K562 (cell line): ENCODE results near the gene TRDN. TPM values are rescaled to one million over a fixed set of nuclear protein-coding genes. Genes with fewer than 3 reads are reported as not detected.

Source experiments
- ATAC-seq: fragments of 200-7000 bp; cut with Tn5 transposase; 3 replicates; pipeline ENCODE4 v1.9.1; 2020; ENCODE audit warnings: moderate library complexity
- BruUV-seq: library from RNA; stranded (reverse); fragments of 400-500 nt; replicated peaks from 2 replicates; lab custom pipeline; 2021; lab: Mats Ljungman, UMichigan
- CTCF ChIA-PET: fragments of 300-600 bp; formaldehyde crosslinking; extraction: SDS; loops from one replicate; lab custom pipeline; 2021; ENCODE audit warnings: low intra/inter-chr PET ratio; lab: Yijun Ruan, JAX
- POLR2A ChIA-PET: fragments of 300-600, 350-650 bp; sonication (Branson Sonifier 250); formaldehyde crosslinking; extraction: SDS; loops from one replicate; lab custom pipeline; 2021; ENCODE audit warnings: antibody characterized with exemption, inconsistent platforms; lab: Yijun Ruan, JAX
- DNase-seq, 4 experiments: peaks; one replicate each; pipeline versions ENCODE4 v3.0.0 to v3.0.0-alpha.2; 2011 to 2018; ENCODE audit warnings: low spot score in 3 of 4, mixed read lengths in 3 of 4; ENCODE audit errors: extremely low read depth in 1 of 4
- FAIRE-seq: peaks from 2 replicates; lab custom pipeline; 2011; peaks lifted over from hg19 to GRCh38; lab: Jason Lieb, UNC
- H2AFZ ChIP-seq: 2 replicates; pipeline ENCODE4 v1.6.0; 2011; ENCODE audit warnings: low read depth, low read length, control low read depth, inconsistent platforms
- H3K27ac ChIP-seq: fragments of 200-600 bp; 3 replicates; pipeline ENCODE4 v1.8.0; 2011; ENCODE audit warnings: low read depth, mild to moderate bottlenecking, control low read depth, inconsistent platforms, low read length, moderate library complexity, mixed read lengths; ENCODE audit errors: extremely low read depth
- H3K27me3 ChIP-seq, 2 experiments: fragments of 300-600 bp in 1 of 2; 2 replicates in 1 of 2; 3 replicates in 1 of 2; pipeline versions ENCODE4 v1.6.0 to v1.8.0; 2011; ENCODE audit warnings: inconsistent platforms in 2 of 2, low read length in 2 of 2, mild to moderate bottlenecking in 1 of 2, mixed read lengths in 1 of 2, moderate library complexity in 1 of 2; ENCODE audit not compliant: control insufficient read depth in 2 of 2, insufficient read depth in 2 of 2
- H3K36me3 ChIP-seq: fragments of 300-600 bp; 3 replicates; pipeline ENCODE4 v1.8.0; 2011; ENCODE audit warnings: mild to moderate bottlenecking, low read length, inconsistent platforms; ENCODE audit not compliant: control insufficient read depth, insufficient read depth
- H3K4me1 ChIP-seq, 2 experiments: fragments of 200-600 bp in 1 of 2; replicated peaks in 1 of 2; 2 replicates in 1 of 2; 3 replicates in 1 of 2; pipeline versions ENCODE4 v1.5.1 to v1.8.0; 2011; ENCODE audit warnings: inconsistent platforms in 2 of 2, low read length in 2 of 2, mild to moderate bottlenecking in 1 of 2, mixed read lengths in 1 of 2, moderate library complexity in 1 of 2; ENCODE audit not compliant: control insufficient read depth in 2 of 2, insufficient read depth in 2 of 2
- H3K4me2 ChIP-seq: 2 replicates; pipeline ENCODE4 v1.6.1; 2011; ENCODE audit warnings: low read length, control low read depth, inconsistent platforms, mixed read lengths; ENCODE audit not compliant: insufficient read depth
- H3K4me3 ChIP-seq: fragments of 200-600 bp; sonication (generic), shearing (Covaris generic); 2 replicates; pipeline ENCODE4 v1.5.1; 2016; ENCODE audit warnings: control low read depth, inconsistent platforms
- H3K79me2 ChIP-seq: fragments of 200-600 bp; 3 replicates; pipeline ENCODE4 v1.8.0; 2011; ENCODE audit warnings: low read length, inconsistent platforms; ENCODE audit not compliant: control insufficient read depth, insufficient read depth
- H3K9ac ChIP-seq, 2 experiments: 2 replicates each; pipeline versions ENCODE4 v1.6.0 to v1.6.1; 2011; ENCODE audit warnings: low read depth in 2 of 2, low read length in 2 of 2, control low read depth in 1 of 2, inconsistent platforms in 1 of 2, mild to moderate bottlenecking in 1 of 2, mixed read lengths in 1 of 2; ENCODE audit not compliant: insufficient read depth in 1 of 2
- H3K9me1 ChIP-seq: one replicate; pipeline ENCODE4 v1.6.0; 2011; ENCODE audit warnings: inconsistent platforms, mild to moderate bottlenecking, low read length, moderate library complexity; ENCODE audit not compliant: control insufficient read depth, insufficient read depth
- H3K9me3 ChIP-seq: replicated peaks from 2 replicates; pipeline ENCODE4 v1.5.1; 2011; ENCODE audit warnings: low read depth, low read length, inconsistent platforms; ENCODE audit not compliant: control insufficient read depth, insufficient read depth
- H4K20me1 ChIP-seq: replicated peaks from 2 replicates; pipeline ENCODE4 v1.6.1; 2011; ENCODE audit warnings: low read length, inconsistent platforms, mixed read lengths; ENCODE audit not compliant: control insufficient read depth, insufficient read depth
- MXI1 ChIP-seq: IDR thresholded peaks from 2 replicates; pipeline ENCODE4 v1.6.1; 2011; ENCODE audit warnings: low read depth, mild to moderate bottlenecking, improper control_type of control experiment, low read length
- NCOA6 ChIP-seq: fragments of 450-650 bp; IDR thresholded peaks from 2 replicates; pipeline ENCODE4 v1.6.1; 2017; ENCODE audit warnings: mild to moderate bottlenecking
- SMAD4 ChIP-seq: fragments of 250-450 bp; sonication (Bioruptor Pico); conservative IDR thresholded peaks from 2 replicates; pipeline ENCODE4 v1.8.0; 2021; ENCODE audit warnings: inconsistent platforms, mild to moderate bottlenecking, moderate library complexity
- SNRNP70 ChIP-seq: fragments of 200-400 bp; formaldehyde crosslinking; optimal IDR thresholded peaks from 2 replicates; pipeline ENCODE3; 2017; ENCODE audit warnings: low read depth, low read length
- ZNF134 ChIP-seq: fragments of 250-450 bp; sonication (Bioruptor Pico); conservative IDR thresholded peaks from 2 replicates; pipeline ENCODE4 v1.4.0; 2020
- ZNF253 ChIP-seq: fragments of 250-450 bp; sonication (Bioruptor Pico); conservative IDR thresholded peaks from 2 replicates; pipeline ENCODE4 v1.6.1; 2021; ENCODE audit warnings: mild to moderate bottlenecking
- WGBS: fragments of 100-300 bp; shearing (Covaris generic); methylation state at CpG from one replicate; pipeline ENCODE4 v1.1.6; 2016; ENCODE audit warnings: low coverage, mixed read lengths; ENCODE audit not compliant: insufficient coverage; ENCODE audit errors: missing lambda C conversion rate; 5-methylcytosine and 5-hydroxymethylcytosine counted together
- in situ Hi-C: fragments of 300-500 bp; cut with MboI; formaldehyde crosslinking; loops from 4 replicates; pipeline ENCODE4 v1.15.0; 2018; ENCODE audit warnings: inconsistent platforms, mixed read lengths
- intact Hi-C: fragments of 100-400 bp; cut with micrococcal nuclease; formaldehyde crosslinking; loops from 2 replicates; pipeline ENCODE4 v1.14.2; 2022
- polyA plus RNA-seq, 8 experiments: library from polyadenylated mRNA; depleted of rRNA in 4 of 8; stranded (reverse) in 5 of 8; unstranded in 3 of 8; fragments of >200 nt; fragmentation: Nextera tagmentation in 2 of 8; fragmentation: Illumina TruSeq in 1 of 8; extraction: Ambion mirVana in 2 of 8; extraction: Trizol in 1 of 8; gene quantifications; 2 replicates each; pipeline versions ENCODE4 v1.2.1 to v1.2.3, GENCODE V29; 2011 to 2014; ENCODE audit warnings: inconsistent platforms in 1 of 8, missing spikeins in 1 of 8
- total RNA-seq, 7 experiments: library from RNA; depleted of rRNA in 6 of 7; stranded (reverse); fragments of >200 nt in 6 of 7; fragmentation: Illumina TruSeq in 2 of 7; extraction: Trizol in 2 of 7; gene quantifications; 2 replicates each; pipeline versions ENCODE4 v1.2.1 to v1.2.3, GENCODE V29; 2011 to 2021; ENCODE audit warnings: low replicate concordance in 1 of 7
- TF ChIP-seq, protein P1 (sequence below): fragments of 250-450 bp; sonication (Bioruptor Pico); IDR thresholded peaks from 2 replicates; pipeline ENCODE4 v1.9.0; 2021; ENCODE audit warnings: mild to moderate bottlenecking, inconsistent platforms

TRDN gene
- total and polyA plus RNA-seq, 9 of the 15 experiments (the other 6 are each of a cell fraction or from before 2014, with no cell fraction given): 0.05 to 0.50 (median 0.16) TPM

- Histone ChIP-seq H3K4me3 (no peak overlapping the region), H3K27me3 (no peaks in the 10 kb centered on the region), H2AFZ (no peak overlapping the region), H3K9ac (no peak overlapping the region), H3K27ac (no peak overlapping the region), H3K9me3 (no peaks in the 10 kb centered on the region), H3K4me2 (no peak overlapping the region), H3K4me1 (no peaks in the 10 kb centered on the region), H4K20me1 (no peaks in the 10 kb centered on the region), H3K79me2 (no peaks in the 10 kb centered on the region), H3K9me1 (no peaks in the 10 kb centered on the region), H3K36me3 (no peaks in the 10 kb centered on the region)
- in situ Hi-C loops: no loop called here
- TF ChIP-seq, protein P1, sequence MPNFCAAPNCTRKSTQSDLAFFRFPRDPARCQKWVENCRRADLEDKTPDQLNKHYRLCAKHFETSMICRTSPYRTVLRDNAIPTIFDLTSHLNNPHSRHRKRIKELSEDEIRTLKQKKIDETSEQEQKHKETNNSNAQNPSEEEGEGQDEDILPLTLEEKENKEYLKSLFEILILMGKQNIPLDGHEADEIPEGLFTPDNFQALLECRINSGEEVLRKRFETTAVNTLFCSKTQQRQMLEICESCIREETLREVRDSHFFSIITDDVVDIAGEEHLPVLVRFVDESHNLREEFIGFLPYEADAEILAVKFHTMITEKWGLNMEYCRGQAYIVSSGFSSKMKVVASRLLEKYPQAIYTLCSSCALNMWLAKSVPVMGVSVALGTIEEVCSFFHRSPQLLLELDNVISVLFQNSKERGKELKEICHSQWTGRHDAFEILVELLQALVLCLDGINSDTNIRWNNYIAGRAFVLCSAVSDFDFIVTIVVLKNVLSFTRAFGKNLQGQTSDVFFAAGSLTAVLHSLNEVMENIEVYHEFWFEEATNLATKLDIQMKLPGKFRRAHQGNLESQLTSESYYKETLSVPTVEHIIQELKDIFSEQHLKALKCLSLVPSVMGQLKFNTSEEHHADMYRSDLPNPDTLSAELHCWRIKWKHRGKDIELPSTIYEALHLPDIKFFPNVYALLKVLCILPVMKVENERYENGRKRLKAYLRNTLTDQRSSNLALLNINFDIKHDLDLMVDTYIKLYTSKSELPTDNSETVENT (CRISPR knock-in tag): no peak
- no peak for TF ChIP-seq MXI1
- TF ChIP-seq ZNF134 (CRISPR knock-in tag): peak; percentile 83
- no peak for TF ChIP-seq SNRNP70
- no peak for TF ChIP-seq NCOA6
- TF ChIP-seq ZNF253 (CRISPR knock-in tag): no peak
- TF ChIP-seq SMAD4 (CRISPR knock-in tag): no peak
- POLR2A ChIA-PET: no interaction called here
- CTCF ChIA-PET: no interaction called here
- BruUV-seq: no TSS peak
- WGBS: 5% methylated on average over 1 of the region's 1 CpG
- intact Hi-C loops: no loop called here
- FAIRE-seq (no peak), DNase-seq (no peak), ATAC-seq (no peak)
Observed at GRCh38 chr6:123458218-123458617, 178.5 kb downstream of the TRDN start.
